HEK293 (cell line): ENCODE data around the gene SLC51A.

ENCODE experiments used
- CTCF ChIP-seq: fragments of 450-650 bp; formaldehyde crosslinking; IDR thresholded peaks from 2 replicates; pipeline ENCODE4 v1.5.1; 2016; ENCODE audit warnings: missing biosample characterization, missing genetic modification characterization
- YY2 ChIP-seq: fragments of 450-650 bp; formaldehyde crosslinking; IDR thresholded peaks from 2 replicates; pipeline ENCODE4 v1.5.1; 2016; ENCODE audit warnings: missing biosample characterization, missing genetic modification characterization
- ZBTB7A ChIP-seq: fragments of 450-650 bp; formaldehyde crosslinking; IDR thresholded peaks from 2 replicates; pipeline ENCODE4 v1.5.1; 2016; ENCODE audit warnings: low read depth, missing biosample characterization, missing genetic modification characterization
- ZNF138 ChIP-seq: fragments of 450-650 bp; formaldehyde crosslinking; IDR thresholded peaks from 2 replicates; pipeline ENCODE4 v1.5.1; 2016; ENCODE audit warnings: missing biosample characterization, missing genetic modification characterization, borderline replicate concordance
- ZNF274 ChIP-seq, 2 experiments: fragments of 200-500 bp in 1 of 2; fragments of 450-650 bp in 1 of 2; sonication (Bioruptor generic) in 1 of 2; formaldehyde crosslinking in 1 of 2; IDR thresholded peaks; 2 replicates each; pipeline versions ENCODE4 v1.5.1 to v1.6.1; 2014 to 2016; ENCODE audit warnings: borderline replicate concordance in 1 of 2, inconsistent platforms in 1 of 2, low read length in 1 of 2, missing biosample characterization in 1 of 2, missing genetic modification characterization in 1 of 2

- no peak for TF ChIP-seq ZBTB7A (tag by site-specific recombination)
- no peak for TF ChIP-seq ZNF274 (IDR thresholded peaks at IDR 0.05; ENCODE audit: low read length)
- TF ChIP-seq ZNF274 (tag by site-specific recombination; IDR thresholded peaks at IDR 0.05; ENCODE audit: borderline replicate concordance): no peak
- no peak for TF ChIP-seq CTCF (tag by site-specific recombination)
- no peak for TF ChIP-seq ZNF138 (tag by site-specific recombination)
- no peak for TF ChIP-seq YY2
These were observed 8.8 kb downstream of the SLC51A start for GRCh38 chr3:196225086-196225485.
